Activated CD8-positive, alpha-beta memory T cell treated with anti-CD3 and anti-CD28 coated beads, Interleukin-2, amount 50 U/mL, for 48 hours (primary cell): ENCODE data around the gene ARF4.

ENCODE experiments used
- DNase-seq: peaks from one replicate; pipeline ENCODE4 v3.0.0-alpha.2; 2020

Gene ARF4

GRCh38 chr3:57575966-57576626, 21.0 kb downstream of the ARF4 start:
- no peak for DNase-seq

GRCh38 chr3:57572096-57572495, 25.0 kb downstream of the ARF4 start:
- DNase-seq, result no peak

GRCh38 chr3:57570878-57571277, 26.3 kb downstream of the ARF4 start:
- DNase-seq, result no peak

GRCh38 chr3:57569859-57570450, 27.2 kb downstream of the ARF4 start:
- DNase-seq, result no peak

- DNase-seq, result no peak
Observed at GRCh38 chr3:57559526-57559925, 37.6 kb downstream of the ARF4 start.

GRCh38 chr3:57557085-57557537, 40.0 kb downstream of the ARF4 start:
- peak; percentile 76 for DNase-seq

GRCh38 chr3:57556459-57557084, 40.6 kb downstream of the ARF4 start:
- peak; percentile 74 for DNase-seq

GRCh38 chr3:57555738-57556458, 41.2 kb downstream of the ARF4 start, which contains the start of gene PDE12:
Gene PDE12, plus strand, starts transcription at chr3:57556274. Its CDS starts 106 bp downstream, at chr3:57556380.
- peak; percentile 90 for DNase-seq

- no peak for DNase-seq
Observed at GRCh38 chr3:57555306-57555705, 41.8 kb downstream of the ARF4 start.

GRCh38 chr3:57546616-57547015, 50.5 kb downstream of the ARF4 start:
- DNase-seq, result no peak

- no peak for DNase-seq
Observed at GRCh38 chr3:57545636-57546268, 51.4 kb downstream of the ARF4 start.

- peak; percentile 59 for DNase-seq
Observed at GRCh38 chr3:57544181-57545125, 52.7 kb downstream of the ARF4 start, which contains the start of gene DNAH12. Gene DNAH12, minus strand, starts transcription at chr3:57544344. Its CDS starts 1,474 bp downstream, at chr3:57542870.

GRCh38 chr3:57538465-57538864, 58.7 kb downstream of the ARF4 start:
- DNase-seq, result no peak

GRCh38 chr3:57530071-57530608, 67.0 kb downstream of the ARF4 start:
- DNase-seq, result no peak
